PFSK-1 (cell line): ENCODE measurements around the gene ACOT9.

ENCODE experiments used
- POLR2AphosphoS5 ChIP-seq: IDR thresholded peaks from 2 replicates; pipeline ENCODE4 v1.6.1; 2012; ENCODE audit warnings: low read depth, mild to moderate bottlenecking, control low read depth, low read length, moderate library complexity
- REST ChIP-seq, 2 experiments: IDR thresholded peaks; 2 replicates each; pipeline versions ENCODE4 v1.6.1 to v1.8.0; 2011 to 2012; ENCODE audit warnings: low read depth in 2 of 2, low read length in 2 of 2, control low read depth in 1 of 2, inconsistent platforms in 1 of 2, mild to moderate bottlenecking in 1 of 2, moderate library complexity in 1 of 2; ENCODE audit not compliant: insufficient read depth in 1 of 2
- SIN3A ChIP-seq: IDR thresholded peaks from 2 replicates; pipeline ENCODE4 v1.6.1; 2012; ENCODE audit warnings: mild to moderate bottlenecking, low read length, moderate library complexity, borderline replicate concordance; ENCODE audit not compliant: insufficient read depth

GRCh38 chrX:23749129-23749528 is 6.1 kb upstream of the ACOT9 start:
- TF ChIP-seq REST (IDR thresholded peaks at IDR 0.05; ENCODE audit: insufficient read depth in 1 of 2, low read depth in 2 of 2, low read length in 2 of 2) = no peak
- no peak for TF ChIP-seq POLR2AphosphoS5
- no peak for TF ChIP-seq SIN3A
